NCI-H2227 (cell line): ENCODE data around the gene USF3.
"Not testable (repeated sequence)": the region's sequence is repeated elsewhere in the genome, so short reads cannot be mapped to it uniquely, and the experiment has no call there.

Experiments used
- DNase-seq: peaks from one replicate; lab custom pipeline; 2025; ENCODE audit not compliant: unreplicated experiment; lab: John Stamatoyannopoulos, UW

Gene USF3

GRCh38 chr3:113654851-113655250 is 41.6 kb downstream of the USF3 start:
- DNase-seq: no peak

- no peak for DNase-seq
Observed at GRCh38 chr3:113654310-113654709, 42.1 kb downstream of the USF3 start.

- DNase-seq: no peak
Observed at GRCh38 chr3:113649174-113649845, 47.1 kb downstream of the USF3 start.

GRCh38 chr3:113648524-113648923 is 47.9 kb downstream of the USF3 start:
- DNase-seq: no peak

- no peak for DNase-seq
Observed at GRCh38 chr3:113643583-113643982, 52.9 kb downstream of the USF3 start.

- DNase-seq: no peak
Observed at GRCh38 chr3:113638910-113639309, 57.5 kb downstream of the USF3 start.

- DNase-seq: no peak
Observed at GRCh38 chr3:113637756-113638155, 58.7 kb downstream of the USF3 start.

GRCh38 chr3:113636034-113636433 is 60.4 kb downstream of the USF3 start:
- DNase-seq: not testable (repeated sequence)

GRCh38 chr3:113634782-113635474 is 61.5 kb downstream of the USF3 start:
- DNase-seq: no peak

GRCh38 chr3:113631573-113631972 is 64.9 kb downstream of the USF3 start:
- no peak for DNase-seq

GRCh38 chr3:113630956-113631542 is 65.4 kb downstream of the USF3 start:
- DNase-seq: no peak

- no peak for DNase-seq
Observed at GRCh38 chr3:113629584-113630421, 66.6 kb downstream of the USF3 start.

GRCh38 chr3:113628788-113629187 is 67.7 kb downstream of the USF3 start:
- no peak for DNase-seq

- no peak for DNase-seq
Observed at GRCh38 chr3:113628316-113628715, 68.1 kb downstream of the USF3 start.

- peak; percentile 51 for DNase-seq
Observed at GRCh38 chr3:113626503-113627371, 69.7 kb downstream of the USF3 start.

GRCh38 chr3:113625834-113626233 is 70.6 kb downstream of the USF3 start:
- no peak for DNase-seq

GRCh38 chr3:113623811-113624210 is 72.6 kb downstream of the USF3 start:
- no peak for DNase-seq

GRCh38 chr3:113623324-113623723 is 73.1 kb downstream of the USF3 start:
- peak; percentile 11 for DNase-seq

- no peak for DNase-seq
Observed at GRCh38 chr3:113620091-113620490, 76.4 kb downstream of the USF3 start.

- no peak for DNase-seq
Observed at GRCh38 chr3:113617726-113618125, 78.7 kb downstream of the USF3 start.
